Peyer's patch (tissue), 4 donors: ENCODE measurements around the gene SLC12A9.

Experiments used
- CTCF ChIP-seq, 6 experiments: fragments of 450-650 bp in 4 of 6; fragments of 200-600 bp in 2 of 6; sonication (generic) in 1 of 6; IDR thresholded peaks; one replicate each; pipeline ENCODE4 v1.5.1; 2017 to 2019; ENCODE audit warnings: antibody characterized with exemption in 6 of 6, mild to moderate bottlenecking in 3 of 6, moderate library complexity in 1 of 6
- POLR2A ChIP-seq, 2 donors: fragments of 450-650 bp; IDR thresholded peaks; one replicate each; pipeline ENCODE4 v1.5.1; 2017; ENCODE audit warnings: antibody characterized with exemption in 2 of 2, mild to moderate bottlenecking in 2 of 2, moderate library complexity in 2 of 2

GRCh38 chr7:100817097-100817496 lies 35.4 kb upstream of the SLC12A9 start:
- TF ChIP-seq CTCF (IDR thresholded peaks at IDR 0.05) (no peak), POLR2A (IDR thresholded peaks at IDR 0.05) (no peak)
